HepG2 (cell line): ENCODE data around the gene IL12A. TPM values are rescaled to one million over a fixed set of nuclear protein-coding genes. Genes with fewer than 3 reads are reported as not detected.
A peak's percentile ranks its signal among the peaks of the same experiment; 100 is the strongest.

Source experiments
- ATAC-seq: fragments of 200-7000 bp; cut with Tn5 transposase; 3 replicates; pipeline ENCODE4 v1.9.1; 2020; ENCODE audit warnings: mild to moderate bottlenecking, moderate library complexity
- BruUV-seq: library from RNA; stranded (reverse); fragments of 400-500 nt; replicated peaks from 2 replicates; lab custom pipeline; 2021; lab: Mats Ljungman, UMichigan
- CTCF ChIA-PET: fragments of 300-600 bp; formaldehyde crosslinking; extraction: SDS; loops from one replicate; lab custom pipeline; 2021; ENCODE audit warnings: low total read pairs, inconsistent platforms, low intra/inter-chr PET ratio; lab: Yijun Ruan, JAX
- POLR2A ChIA-PET: fragments of 350-600 bp; sonication (Branson Sonifier 250); formaldehyde crosslinking; loops from one replicate; lab custom pipeline; 2020; ENCODE audit warnings: antibody characterized with exemption, inconsistent platforms; lab: Yijun Ruan, JAX
- DNase-seq: peaks from one replicate; pipeline ENCODE4 v3.0.0-alpha.2; 2015; ENCODE audit warnings: low spot score
- FAIRE-seq: peaks from 3 replicates; lab custom pipeline; 2011; peaks lifted over from hg19 to GRCh38; lab: Jason Lieb, UNC
- H2AFZ ChIP-seq: one replicate; pipeline ENCODE4 v1.6.1; 2011; ENCODE audit warnings: low read length, inconsistent platforms
- H3K27ac ChIP-seq: fragments of 300-600 bp; 3 replicates; pipeline ENCODE4 v1.8.0; 2011; ENCODE audit warnings: mixed run types, mild to moderate bottlenecking, mixed read lengths, low read length, inconsistent platforms; ENCODE audit not compliant: insufficient read depth; ENCODE audit errors: extremely low read length
- H3K27me3 ChIP-seq, 2 experiments: fragments of 200-600 bp in 1 of 2; 2 replicates in 1 of 2; 3 replicates in 1 of 2; pipeline versions ENCODE4 v1.6.0 to v1.8.0; 2011; ENCODE audit warnings: low read length in 2 of 2, mild to moderate bottlenecking in 2 of 2, moderate library complexity in 2 of 2, inconsistent platforms in 1 of 2; ENCODE audit not compliant: insufficient read depth in 2 of 2, control insufficient read depth in 1 of 2
- H3K36me3 ChIP-seq, 2 experiments: fragments of 200-600 bp in 1 of 2; replicated peaks in 1 of 2; 2 replicates in 1 of 2; 3 replicates in 1 of 2; pipeline versions ENCODE4 v1.5.1 to v1.8.0; 2011; ENCODE audit warnings: low read length in 2 of 2, inconsistent platforms in 1 of 2; ENCODE audit not compliant: insufficient read depth in 2 of 2, control insufficient read depth in 1 of 2
- H3K4me1 ChIP-seq: 2 replicates; pipeline ENCODE4 v1.5.1; 2012; ENCODE audit warnings: low read length, inconsistent platforms; ENCODE audit not compliant: insufficient read depth
- H3K4me2 ChIP-seq: 2 replicates; pipeline ENCODE4 v1.6.0; 2011; ENCODE audit warnings: low read depth, low read length, inconsistent platforms
- H3K4me3 ChIP-seq, 3 experiments: fragments of 200-600 bp in 1 of 3; sonication (generic), shearing (Covaris generic) in 1 of 3; replicated peaks in 1 of 3; 2 replicates each; pipeline ENCODE4 v1.5.1; 2011 to 2016; ENCODE audit warnings: low read length in 3 of 3, inconsistent platforms in 2 of 3, low read depth in 2 of 3, mild to moderate bottlenecking in 2 of 3, control low read depth in 1 of 3, mixed read lengths in 1 of 3; ENCODE audit not compliant: insufficient read depth in 1 of 3
- H3K79me2 ChIP-seq: one replicate; pipeline ENCODE4 v1.6.1; 2011; ENCODE audit warnings: low read length, inconsistent platforms; ENCODE audit not compliant: insufficient read depth
- H3K9ac ChIP-seq: 2 replicates; pipeline ENCODE4 v1.6.0; 2011; ENCODE audit warnings: mild to moderate bottlenecking, low read depth, low read length, inconsistent platforms; ENCODE audit not compliant: insufficient read depth
- H3K9me3 ChIP-seq: 2 replicates; pipeline ENCODE4 v1.5.1; 2012; ENCODE audit warnings: mild to moderate bottlenecking, low read length
- H4K20me1 ChIP-seq: 2 replicates; pipeline ENCODE4 v1.6.0; 2011; ENCODE audit warnings: inconsistent platforms, mild to moderate bottlenecking, low read length, moderate library complexity; ENCODE audit not compliant: insufficient read depth
- EZH2 ChIP-seq: conservative IDR thresholded peaks from 2 replicates; pipeline ENCODE4 v1.6.1; 2012; ENCODE audit warnings: mild to moderate bottlenecking, low read depth, low read length, moderate library complexity
- FOSL1 ChIP-seq: sonication (generic); formaldehyde crosslinking; IDR thresholded peaks from 2 replicates; pipeline ENCODE4 v1.9.0; 2021; ENCODE audit warnings: missing genetic modification reagents, borderline replicate concordance
- GABPB1 ChIP-seq: IDR thresholded peaks from 2 replicates; pipeline ENCODE4 v1.6.1; 2016; ENCODE audit warnings: mild to moderate bottlenecking, missing genetic modification reagents, moderate library complexity, missing compliant biosample characterization
- HNRNPLL ChIP-seq: fragments of 200-400 bp; formaldehyde crosslinking; IDR thresholded peaks from 2 replicates; pipeline ENCODE4 v1.6.1; 2017; ENCODE audit warnings: mild to moderate bottlenecking, low read depth, low read length; ENCODE audit not compliant: poor library complexity, severe bottlenecking
- KAT2B ChIP-seq: fragments of 150-350 bp; IDR thresholded peaks from 2 replicates; pipeline ENCODE4 v1.6.1; 2014; ENCODE audit warnings: low read depth, low read length, borderline replicate concordance
- SETDB1 ChIP-seq: sonication (generic); formaldehyde crosslinking; IDR thresholded peaks from 2 replicates; pipeline ENCODE4 v1.5.1; 2020; ENCODE audit warnings: missing genetic modification reagents, mild to moderate bottlenecking, borderline replicate concordance
- SSRP1 ChIP-seq: IDR thresholded peaks from 2 replicates; pipeline ENCODE4 v1.6.1; 2016; ENCODE audit warnings: control low read depth
- TSC22D2 ChIP-seq: sonication (generic); formaldehyde crosslinking; IDR thresholded peaks from 2 replicates; pipeline ENCODE4 v1.5.1; 2020; ENCODE audit warnings: missing genetic modification reagents, mild to moderate bottlenecking, borderline replicate concordance
- ZMYM2 ChIP-seq: sonication (generic); formaldehyde crosslinking; IDR thresholded peaks from 2 replicates; pipeline ENCODE4 v1.8.0; 2022; ENCODE audit warnings: mild to moderate bottlenecking, missing genetic modification reagents
- ZNF256 ChIP-seq: sonication (generic); formaldehyde crosslinking; conservative IDR thresholded peaks from 2 replicates; pipeline ENCODE4 v1.4.0; 2020; ENCODE audit warnings: missing genetic modification reagents
- ZNF317 ChIP-seq: sonication (generic); formaldehyde crosslinking; IDR thresholded peaks from 2 replicates; pipeline ENCODE4 v1.5.0; 2020; ENCODE audit warnings: mild to moderate bottlenecking, missing genetic modification reagents
- ZNF382 ChIP-seq: sonication (generic); formaldehyde crosslinking; IDR thresholded peaks from 2 replicates; pipeline ENCODE4 v1.5.0; 2020; ENCODE audit warnings: missing genetic modification reagents, mild to moderate bottlenecking, borderline replicate concordance
- ZNF484 ChIP-seq: sonication (generic); formaldehyde crosslinking; IDR thresholded peaks from 2 replicates; pipeline ENCODE4 v1.5.1; 2020; ENCODE audit warnings: mild to moderate bottlenecking, low read depth, missing genetic modification reagents, borderline replicate concordance
- WGBS: methylation state at CpG from one replicate; pipeline ENCODE4 v1.1.6; 2017; ENCODE audit warnings: low lambda C conversion rate; 5-methylcytosine and 5-hydroxymethylcytosine counted together
- in situ Hi-C: cut with HindIII; loops from 2 replicates; pipeline ENCODE4 v1.10.0; 2017; ENCODE audit warnings: low pct_unique_long_range_greater_than_20kb; ENCODE audit not compliant: extremely low pct_ligation_motif_present
- intact Hi-C: fragments of 100-400 bp; cut with micrococcal nuclease; formaldehyde crosslinking; loops from one replicate; pipeline ENCODE4 v1.10.0; 2022; ENCODE audit not compliant: unreplicated experiment
- polyA plus RNA-seq, 8 experiments: library from polyadenylated mRNA; depleted of rRNA in 3 of 8; stranded (reverse) in 7 of 8; unstranded in 1 of 8; fragments of >200 nt; fragmentation: Illumina TruSeq in 4 of 8; extraction: Trizol in 4 of 8; gene quantifications; 2 replicates each; pipeline versions ENCODE4 v1.2.1 to v1.2.3, GENCODE V29; 2011 to 2016; ENCODE audit warnings: low read depth in 4 of 8, missing spikeins in 1 of 8, mixed read lengths in 1 of 8; ENCODE audit not compliant: insufficient read depth in 1 of 8
- total RNA-seq, 5 experiments: library from RNA; depleted of rRNA; stranded (reverse); fragments of >200 nt; fragmentation: Illumina TruSeq; extraction: Trizol; gene quantifications; 2 replicates each; pipeline ENCODE4 v1.2.3, GENCODE V29; 2016; ENCODE audit warnings: low read depth in 1 of 5
- TF ChIP-seq, protein P1 (sequence below): sonication (generic); formaldehyde crosslinking; IDR thresholded peaks from 2 replicates; pipeline ENCODE4 v1.8.0; 2022; ENCODE audit warnings: missing genetic modification reagents, low read depth, mild to moderate bottlenecking, borderline replicate concordance
- TF ChIP-seq, protein P2 (sequence below): sonication (generic); formaldehyde crosslinking; IDR thresholded peaks from 2 replicates; pipeline ENCODE4 v1.5.1; 2020; ENCODE audit warnings: mild to moderate bottlenecking, missing genetic modification reagents, moderate library complexity
- TF ChIP-seq, protein P3 (sequence below): sonication (generic); formaldehyde crosslinking; IDR thresholded peaks from 2 replicates; pipeline ENCODE4 v1.5.0; 2020; ENCODE audit warnings: missing genetic modification reagents

Gene IL12A
- total and polyA plus RNA-seq, 2 of the 13 experiments (the other 11 are each of a cell fraction or from before 2014, with no cell fraction given): 0.36 to 1.1 TPM

DNA sequence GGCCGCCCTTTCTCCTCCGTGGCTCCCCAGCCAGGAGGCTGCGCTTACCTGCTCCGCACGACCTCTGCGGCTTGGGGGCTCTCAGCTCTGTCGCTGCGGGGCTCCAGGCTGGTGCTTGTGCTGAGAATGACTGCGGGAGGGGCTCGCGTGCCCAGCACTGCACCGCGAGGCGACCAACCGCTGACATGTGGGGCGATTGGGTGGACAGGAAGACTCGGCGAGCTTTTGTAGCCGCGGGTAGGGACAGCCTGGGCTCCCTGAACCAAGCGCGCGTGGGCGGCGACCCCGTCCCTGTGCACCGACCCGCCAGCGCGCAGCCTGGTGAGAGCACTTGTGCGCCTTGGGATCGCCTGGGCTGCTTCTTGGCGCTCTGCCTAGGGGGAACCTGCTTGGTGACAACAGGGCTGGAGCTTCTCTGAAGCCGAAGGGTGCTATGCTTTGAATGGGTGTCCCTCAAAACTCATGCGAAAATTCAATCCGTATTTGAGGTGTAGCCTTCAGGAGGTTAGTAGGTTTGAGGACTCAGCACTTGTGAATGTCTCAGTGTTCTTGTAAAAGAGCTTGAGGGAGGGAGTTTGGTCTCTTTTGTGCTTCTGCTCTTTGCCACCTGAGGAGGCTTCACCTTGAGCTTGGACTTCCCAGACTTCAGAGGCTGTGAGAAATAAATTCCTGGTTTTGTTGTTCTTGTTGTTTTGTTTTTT, 50.4 kb downstream of the IL12A start:
- Histone ChIP-seq H3K79me2 (no peaks in the 10 kb centered on the region), H3K9ac (no peak overlapping the region), H4K20me1 (no peaks in the 10 kb centered on the region), H3K4me3 (peak overlapping the region in 2 of 3 experiments; percentile 26 to 59; a peak in 3 of 6 replicates), H3K4me2 (peak overlapping the region; percentile 61), H3K27me3 (peaks cover 3 to 22% of the 10 kb centered on the region in 2 experiments; a peak in 3 of 5 replicates), H2AFZ (no peak overlapping the region), H3K27ac (no peak overlapping the region), H3K4me1 (peaks cover 7% of the 10 kb centered on the region; the same call in 1 of the 2 replicates), H3K36me3 (no peaks in the 10 kb centered on the region), H3K9me3 (peaks cover 4% of the 10 kb centered on the region; the same call in 1 of the 2 replicates)
- WGBS: 8% methylated on average over 7 of the region's 36 CpGs
- intact Hi-C loops: loop anchor here (10.0 kb wide), 1 partner anchor 446 kb away; no protein-coding TSS in a partner anchor
- no TSS peak for BruUV-seq
- ATAC-seq (peak; percentile 79), FAIRE-seq (no peak), DNase-seq (no peak)
- in situ Hi-C loops: loop anchor here (5.0 to 25.0 kb wide), 3 partner anchors 93 to 373 kb away; no protein-coding TSS in a partner anchor
- ChIA-PET POLR2A (no interaction called here), CTCF (no interaction called here)
- TF ChIP-seq ZNF256 (CRISPR knock-in tag) (no peak), ZNF382 (no peak), TSC22D2 (no peak), FOSL1 (CRISPR knock-in tag) (no peak), SSRP1 (CRISPR knock-in tag) (no peak), SETDB1 (CRISPR knock-in tag) (no peak), ZNF317 (no peak), EZH2 (0 out of 2 replicates have a peak, but pooled peaks have one; percentile 55), KAT2B (no peak), ZNF484 (CRISPR knock-in tag) (no peak), GABPB1 (CRISPR knock-in tag) (peak; percentile 23; the same call in 1 of the 2 replicates), HNRNPLL (peak; percentile 17), ZMYM2 (CRISPR knock-in tag) (no peak)
- TF ChIP-seq, protein P1, sequence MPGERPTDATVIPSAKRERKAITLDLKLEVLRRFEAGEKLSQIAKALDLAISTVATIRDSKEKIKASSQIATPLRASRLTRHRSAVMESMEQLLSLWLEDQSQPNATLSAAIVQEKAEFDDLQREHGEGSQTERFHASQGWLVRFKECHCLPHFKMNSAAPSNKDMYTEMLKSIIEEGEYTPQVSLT (CRISPR knock-in tag): no peak
- TF ChIP-seq, protein P2, sequence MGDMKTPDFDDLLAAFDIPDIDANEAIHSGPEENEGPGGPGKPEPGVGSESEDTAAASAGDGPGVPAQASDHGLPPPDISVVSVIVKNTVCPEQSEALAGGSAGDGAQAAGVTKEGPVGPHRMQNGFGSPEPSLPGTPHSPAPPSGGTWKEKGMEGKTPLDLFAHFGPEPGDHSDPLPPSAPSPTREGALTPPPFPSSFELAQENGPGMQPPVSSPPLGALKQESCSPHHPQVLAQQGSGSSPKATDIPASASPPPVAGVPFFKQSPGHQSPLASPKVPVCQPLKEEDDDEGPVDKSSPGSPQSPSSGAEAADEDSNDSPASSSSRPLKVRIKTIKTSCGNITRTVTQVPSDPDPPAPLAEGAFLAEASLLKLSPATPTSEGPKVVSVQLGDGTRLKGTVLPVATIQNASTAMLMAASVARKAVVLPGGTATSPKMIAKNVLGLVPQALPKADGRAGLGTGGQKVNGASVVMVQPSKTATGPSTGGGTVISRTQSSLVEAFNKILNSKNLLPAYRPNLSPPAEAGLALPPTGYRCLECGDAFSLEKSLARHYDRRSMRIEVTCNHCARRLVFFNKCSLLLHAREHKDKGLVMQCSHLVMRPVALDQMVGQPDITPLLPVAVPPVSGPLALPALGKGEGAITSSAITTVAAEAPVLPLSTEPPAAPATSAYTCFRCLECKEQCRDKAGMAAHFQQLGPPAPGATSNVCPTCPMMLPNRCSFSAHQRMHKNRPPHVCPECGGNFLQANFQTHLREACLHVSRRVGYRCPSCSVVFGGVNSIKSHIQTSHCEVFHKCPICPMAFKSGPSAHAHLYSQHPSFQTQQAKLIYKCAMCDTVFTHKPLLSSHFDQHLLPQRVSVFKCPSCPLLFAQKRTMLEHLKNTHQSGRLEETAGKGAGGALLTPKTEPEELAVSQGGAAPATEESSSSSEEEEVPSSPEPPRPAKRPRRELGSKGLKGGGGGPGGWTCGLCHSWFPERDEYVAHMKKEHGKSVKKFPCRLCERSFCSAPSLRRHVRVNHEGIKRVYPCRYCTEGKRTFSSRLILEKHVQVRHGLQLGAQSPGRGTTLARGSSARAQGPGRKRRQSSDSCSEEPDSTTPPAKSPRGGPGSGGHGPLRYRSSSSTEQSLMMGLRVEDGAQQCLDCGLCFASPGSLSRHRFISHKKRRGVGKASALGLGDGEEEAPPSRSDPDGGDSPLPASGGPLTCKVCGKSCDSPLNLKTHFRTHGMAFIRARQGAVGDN: peak; percentile 37
- TF ChIP-seq, protein P3, sequence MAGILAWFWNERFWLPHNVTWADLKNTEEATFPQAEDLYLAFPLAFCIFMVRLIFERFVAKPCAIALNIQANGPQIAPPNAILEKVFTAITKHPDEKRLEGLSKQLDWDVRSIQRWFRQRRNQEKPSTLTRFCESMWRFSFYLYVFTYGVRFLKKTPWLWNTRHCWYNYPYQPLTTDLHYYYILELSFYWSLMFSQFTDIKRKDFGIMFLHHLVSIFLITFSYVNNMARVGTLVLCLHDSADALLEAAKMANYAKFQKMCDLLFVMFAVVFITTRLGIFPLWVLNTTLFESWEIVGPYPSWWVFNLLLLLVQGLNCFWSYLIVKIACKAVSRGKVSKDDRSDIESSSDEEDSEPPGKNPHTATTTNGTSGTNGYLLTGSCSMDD: no peak
